ENCODE data around the gene HS3ST1. TPM values are rescaled to one million over a fixed set of nuclear protein-coding genes. Genes with fewer than 3 reads are reported as not detected.
"Not testable (repeated sequence)": the region's sequence is repeated elsewhere in the genome, so short reads cannot be mapped to it uniquely, and the experiment has no call there.

Gene HS3ST1
- total RNA-seq, 2 donors from 2014 or later = 1.3 to 2.8 TPM

GRCh38 chr4:11397819-11398610 lies 30.7 kb downstream of the HS3ST1 start:
- no peak overlapping the region for H3K27ac ChIP-seq (ENCODE audit: low read depth, low read length)
- peaks cover 1% of the 10 kb centered on the region for H3K27me3 Mint-ChIP-seq (ENCODE audit: insufficient read depth)
- peaks cover 9% of the 10 kb centered on the region for H3K4me1 Mint-ChIP-seq
- peaks cover 6% of the 10 kb centered on the region for H3K4me1 ChIP-seq (ENCODE audit: control insufficient read depth, insufficient read depth, low read length)
- no peaks in the 10 kb centered on the region for H3K9me3 ChIP-seq (ENCODE audit: control insufficient read depth, low read length)
- no peak overlapping the region for H3K4me3 Mint-ChIP-seq
- H3K27me3 ChIP-seq (ENCODE audit: control insufficient read depth, insufficient read depth, low read length, poor library complexity, severe bottlenecking) = peaks cover 15% of the 10 kb centered on the region
- H3K36me3 ChIP-seq (ENCODE audit: control insufficient read depth, insufficient read depth, low read length) = no peaks in the 10 kb centered on the region
- 92 to 93% methylated on average over 3 to 5 of the region's 5 CpGs for WGBS, 2 experiments (ENCODE audit: insufficient coverage in 1 of 2, insufficient read length in 1 of 2)
- H3K36me3 Mint-ChIP-seq (ENCODE audit: low read depth) = peaks cover 12% of the 10 kb centered on the region
- TF ChIP-seq CTCF (conservative IDR thresholded peaks at IDR 0.05) = no peak
- H3K27ac Mint-ChIP-seq = no peak overlapping the region
- DNase-seq = no peak
- H3K9ac ChIP-seq (ENCODE audit: extremely low read depth, low read length, poor library complexity, severe bottlenecking) = no peak overlapping the region
- H3K4me3 ChIP-seq (ENCODE audit: low read length) = no peak overlapping the region
- no peaks in the 10 kb centered on the region for H3K9me3 Mint-ChIP-seq

GRCh38 chr4:11397146-11397545 lies 31.5 kb downstream of the HS3ST1 start:
- 83% methylated on average over 1 of the region's 1 CpG; no CpG with 5 or more reads in 1 of the 2 experiments for WGBS, 2 experiments (ENCODE audit: insufficient coverage in 1 of 2, insufficient read length in 1 of 2)
- no peak overlapping the region for H3K27ac ChIP-seq (ENCODE audit: low read depth, low read length)

GRCh38 chr4:11393551-11393950 lies 35.1 kb downstream of the HS3ST1 start:
- Histone ChIP-seq H3K9me3 (ENCODE audit: control insufficient read depth, low read length) (no peaks in the 10 kb centered on the region), H3K4me1 (ENCODE audit: control insufficient read depth, insufficient read depth, low read length) (peaks cover 6% of the 10 kb centered on the region), H3K9ac (ENCODE audit: extremely low read depth, low read length, poor library complexity, severe bottlenecking) (no peak overlapping the region), H3K27ac (ENCODE audit: low read depth, low read length) (no peak overlapping the region), H3K36me3 (ENCODE audit: control insufficient read depth, insufficient read depth, low read length) (no peaks in the 10 kb centered on the region), H3K27me3 (ENCODE audit: control insufficient read depth, insufficient read depth, low read length, poor library complexity, severe bottlenecking) (peaks cover 15% of the 10 kb centered on the region), H3K4me3 (ENCODE audit: low read length) (no peak overlapping the region)
- Mint-ChIP-seq H3K4me3 (no peak overlapping the region), H3K27me3 (ENCODE audit: insufficient read depth) (peaks cover 1% of the 10 kb centered on the region), H3K4me1 (peaks cover 4% of the 10 kb centered on the region), H3K36me3 (ENCODE audit: low read depth) (peaks cover 2% of the 10 kb centered on the region), H3K9me3 (no peaks in the 10 kb centered on the region), H3K27ac (no peak overlapping the region)
- DNase-seq = no peak
- WGBS, 2 experiments (ENCODE audit: insufficient coverage in 1 of 2, insufficient read length in 1 of 2) = 83 to 88% methylated on average over 1 to 2 of the region's 2 CpGs
- no peak for TF ChIP-seq CTCF (conservative IDR thresholded peaks at IDR 0.05)

More at GRCh38 chr4:11397146-11397545, 31.5 kb downstream of the HS3ST1 start:
- no peaks in the 10 kb centered on the region for H3K36me3 ChIP-seq (ENCODE audit: control insufficient read depth, insufficient read depth, low read length)
- no peaks in the 10 kb centered on the region for H3K9me3 ChIP-seq (ENCODE audit: control insufficient read depth, low read length)
- no peak for DNase-seq
- peaks cover 1% of the 10 kb centered on the region for H3K27me3 Mint-ChIP-seq (ENCODE audit: insufficient read depth)
- TF ChIP-seq CTCF (conservative IDR thresholded peaks at IDR 0.05) = no peak
- H3K4me3 ChIP-seq (ENCODE audit: low read length) = no peak overlapping the region
- H3K4me1 ChIP-seq (ENCODE audit: control insufficient read depth, insufficient read depth, low read length) = peaks cover 6% of the 10 kb centered on the region
- peaks cover 12% of the 10 kb centered on the region for H3K36me3 Mint-ChIP-seq (ENCODE audit: low read depth)
- H3K4me3 Mint-ChIP-seq = no peak overlapping the region
- H3K27me3 ChIP-seq (ENCODE audit: control insufficient read depth, insufficient read depth, low read length, poor library complexity, severe bottlenecking) = peaks cover 15% of the 10 kb centered on the region
- no peak overlapping the region for H3K27ac Mint-ChIP-seq
- H3K9me3 Mint-ChIP-seq = no peaks in the 10 kb centered on the region
- H3K9ac ChIP-seq (ENCODE audit: extremely low read depth, low read length, poor library complexity, severe bottlenecking) = no peak overlapping the region
- H3K4me1 Mint-ChIP-seq = peaks cover 9% of the 10 kb centered on the region

GRCh38 chr4:11384072-11384471 lies 44.6 kb downstream of the HS3ST1 start:
- not testable (repeated sequence) for H3K4me3 Mint-ChIP-seq; H3K9me3 Mint-ChIP-seq; H3K9me3 ChIP-seq (ENCODE audit: control insufficient read depth, low read length); H3K36me3 Mint-ChIP-seq (ENCODE audit: low read depth); H3K27ac Mint-ChIP-seq; H3K36me3 ChIP-seq (ENCODE audit: control insufficient read depth, insufficient read depth, low read length); H3K4me1 ChIP-seq (ENCODE audit: control insufficient read depth, insufficient read depth, low read length); H3K27me3 Mint-ChIP-seq (ENCODE audit: insufficient read depth); H3K27me3 ChIP-seq (ENCODE audit: control insufficient read depth, insufficient read depth, low read length, poor library complexity, severe bottlenecking); H3K4me1 Mint-ChIP-seq; H3K27ac ChIP-seq (ENCODE audit: low read depth, low read length); H3K4me3 ChIP-seq (ENCODE audit: low read length); H3K9ac ChIP-seq (ENCODE audit: extremely low read depth, low read length, poor library complexity, severe bottlenecking)
- peak; percentile 55 for DNase-seq
- WGBS, 2 experiments (ENCODE audit: insufficient coverage in 1 of 2, insufficient read length in 1 of 2) = 83 to 86% methylated on average over 10 of the region's 15 CpGs
